Liver (tissue), 9 donors: Measurements from ENCODE around the gene GALNT14. TPM values are rescaled to one million over a fixed set of nuclear protein-coding genes. Genes with fewer than 3 reads are reported as not detected.

Experiments used
- DNase-seq: peaks from one replicate; pipeline ENCODE4 v3.0.0-alpha.2; 2017; ENCODE audit warnings: low spot score
- H3K27ac ChIP-seq, 2 donors: one replicate each; pipeline ENCODE4 v1.7.0; 2013; ENCODE audit warnings: inconsistent platforms in 2 of 2, low read length in 2 of 2, control low read depth in 1 of 2, low read depth in 1 of 2, mild to moderate bottlenecking in 1 of 2
- H3K27me3 ChIP-seq, 4 donors: one replicate each; pipeline versions ENCODE4 v1.6.1 to v1.7.0; 2013; ENCODE audit warnings: low read length in 3 of 4, inconsistent platforms in 1 of 4, mild to moderate bottlenecking in 1 of 4, moderate library complexity in 1 of 4; ENCODE audit not compliant: control insufficient read depth in 4 of 4, insufficient read depth in 4 of 4
- H3K36me3 ChIP-seq, 4 donors: one replicate each; pipeline versions ENCODE4 v1.6.1 to v1.7.0; 2013; ENCODE audit warnings: low read length in 3 of 4, mild to moderate bottlenecking in 3 of 4, low read depth in 1 of 4, moderate library complexity in 1 of 4; ENCODE audit not compliant: control insufficient read depth in 4 of 4, insufficient read depth in 3 of 4
- H3K4me1 ChIP-seq, 4 donors: one replicate each; pipeline versions ENCODE4 v1.6.1 to v1.7.0; 2013; ENCODE audit warnings: low read length in 3 of 4, mild to moderate bottlenecking in 3 of 4, moderate library complexity in 1 of 4; ENCODE audit not compliant: control insufficient read depth in 4 of 4, insufficient read depth in 4 of 4
- H3K4me3 ChIP-seq, 3 donors: one replicate each; pipeline versions ENCODE4 v1.6.1 to v1.7.0; 2013; ENCODE audit warnings: low read length in 3 of 3, control low read depth in 1 of 3, low read depth in 1 of 3, mild to moderate bottlenecking in 1 of 3
- H3K9ac ChIP-seq, 2 donors: one replicate each; pipeline ENCODE4 v1.7.0; 2013; ENCODE audit warnings: low read length in 2 of 2, mild to moderate bottlenecking in 2 of 2, moderate library complexity in 2 of 2, control low read depth in 1 of 2, low read depth in 1 of 2
- H3K9me3 ChIP-seq, 4 donors: one replicate each; pipeline versions ENCODE4 v1.6.1 to v1.7.0; 2013; ENCODE audit warnings: low read length in 3 of 4; ENCODE audit not compliant: control insufficient read depth in 4 of 4
- EGR1 ChIP-seq, 2 donors: IDR thresholded peaks; 2 replicates each; pipeline ENCODE4 v1.6.1; 2016 to 2018; ENCODE audit warnings: antibody characterized with exemption in 2 of 2, low read depth in 2 of 2
- FOXA1 ChIP-seq: IDR thresholded peaks from 2 replicates; pipeline ENCODE4 v1.6.1; 2016; ENCODE audit warnings: antibody characterized with exemption
- HNF4A ChIP-seq, 2 donors: conservative IDR thresholded peaks; 2 replicates each; pipeline ENCODE4 v1.6.1; 2016; ENCODE audit warnings: antibody characterized with exemption in 2 of 2, mild to moderate bottlenecking in 2 of 2
- JUND ChIP-seq, 2 donors: IDR thresholded peaks; 2 replicates each; pipeline ENCODE4 v1.6.1; 2016; ENCODE audit warnings: antibody characterized with exemption in 2 of 2
- RXRA ChIP-seq, 2 donors: IDR thresholded peaks; 2 replicates each; pipeline ENCODE4 v1.6.1; 2017 to 2018; ENCODE audit warnings: antibody characterized with exemption in 2 of 2, mild to moderate bottlenecking in 1 of 2
- WGBS: extraction: QIAGEN DNeasy Blood & Tissue Kit; methylation state at CpG from one replicate; pipeline ENCODE4 v1.1.7; 2013; 5-methylcytosine and 5-hydroxymethylcytosine counted together
- polyA plus RNA-seq, 2 donors: library from polyadenylated mRNA; stranded (reverse) in 1 of 2; unstranded in 1 of 2; fragments of 200-250 nt in 1 of 2; fragments of >200 nt in 1 of 2; fragmentation: Nextera tagmentation in 1 of 2; extraction: Ambion mirVana in 1 of 2; gene quantifications; one replicate each; pipeline versions ENCODE4 v1.2.1 to v1.2.3, GENCODE V29; 2013 to 2015
- total RNA-seq, 2 donors: library from RNA; depleted of rRNA; stranded (reverse); fragments of >200 nt; gene quantifications; one replicate each; pipeline ENCODE4 v1.2.3, GENCODE V29; 2014
- TF ChIP-seq, protein P1 (sequence below): IDR thresholded peaks from 2 replicates; pipeline ENCODE4 v1.6.1; 2016; ENCODE audit warnings: antibody characterized with exemption
- TF ChIP-seq, protein P2 (sequence below): fragments of 150-350 bp; IDR thresholded peaks from 2 replicates; pipeline ENCODE4 v1.5.1; 2017; ENCODE audit warnings: improper control_type of control experiment, low read depth, low read length; ENCODE audit not compliant: missing input control
- TF ChIP-seq, protein P3 (sequence below): IDR thresholded peaks from 2 replicates; pipeline ENCODE4 v1.6.1; 2016; ENCODE audit warnings: antibody characterized with exemption, mild to moderate bottlenecking
- donor health status: healthy.
- donor health status: healthy.
- donor health status: healthy.
- donor health status: healthy.
- donor health status: healthy.

GALNT14 gene
- total and polyA plus RNA-seq, 4 donors: 0.86 to 2.0 (median 1.5) TPM

- Histone ChIP-seq H3K9ac (no peak overlapping the region), H3K4me3 (no peak overlapping the region), H3K9me3 (peaks cover 0 to 4% (median 1%) of the 10 kb centered on the region in 4 donors), H3K27ac (no peak overlapping the region), H3K36me3 (no peaks in the 10 kb centered on the region), H3K27me3 (no peaks in the 10 kb centered on the region), H3K4me1 (no peaks in the 10 kb centered on the region)
- TF ChIP-seq, protein P1, sequence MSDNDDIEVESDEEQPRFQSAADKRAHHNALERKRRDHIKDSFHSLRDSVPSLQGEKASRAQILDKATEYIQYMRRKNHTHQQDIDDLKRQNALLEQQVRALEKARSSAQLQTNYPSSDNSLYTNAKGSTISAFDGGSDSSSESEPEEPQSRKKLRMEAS: no peak
- TF ChIP-seq RXRA (IDR thresholded peaks at IDR 0.05): no peak
- TF ChIP-seq, protein P2, sequence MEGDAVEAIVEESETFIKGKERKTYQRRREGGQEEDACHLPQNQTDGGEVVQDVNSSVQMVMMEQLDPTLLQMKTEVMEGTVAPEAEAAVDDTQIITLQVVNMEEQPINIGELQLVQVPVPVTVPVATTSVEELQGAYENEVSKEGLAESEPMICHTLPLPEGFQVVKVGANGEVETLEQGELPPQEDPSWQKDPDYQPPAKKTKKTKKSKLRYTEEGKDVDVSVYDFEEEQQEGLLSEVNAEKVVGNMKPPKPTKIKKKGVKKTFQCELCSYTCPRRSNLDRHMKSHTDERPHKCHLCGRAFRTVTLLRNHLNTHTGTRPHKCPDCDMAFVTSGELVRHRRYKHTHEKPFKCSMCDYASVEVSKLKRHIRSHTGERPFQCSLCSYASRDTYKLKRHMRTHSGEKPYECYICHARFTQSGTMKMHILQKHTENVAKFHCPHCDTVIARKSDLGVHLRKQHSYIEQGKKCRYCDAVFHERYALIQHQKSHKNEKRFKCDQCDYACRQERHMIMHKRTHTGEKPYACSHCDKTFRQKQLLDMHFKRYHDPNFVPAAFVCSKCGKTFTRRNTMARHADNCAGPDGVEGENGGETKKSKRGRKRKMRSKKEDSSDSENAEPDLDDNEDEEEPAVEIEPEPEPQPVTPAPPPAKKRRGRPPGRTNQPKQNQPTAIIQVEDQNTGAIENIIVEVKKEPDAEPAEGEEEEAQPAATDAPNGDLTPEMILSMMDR: no peak
- no peak for DNase-seq
- 82% methylated on average over 2 of the region's 2 CpGs for WGBS
Observed at GRCh38 chr2:31089645-31090044, 48.6 kb downstream of the GALNT14 start.

GRCh38 chr2:31088504-31089195 lies 49.6 kb downstream of the GALNT14 start:
- Histone ChIP-seq H3K27me3 (no peaks in the 10 kb centered on the region), H3K9me3 (peaks cover 0 to 4% (median 1%) of the 10 kb centered on the region in 4 donors), H3K4me3 (no peak overlapping the region), H3K36me3 (no peaks in the 10 kb centered on the region), H3K9ac (no peak overlapping the region), H3K27ac (no peak overlapping the region), H3K4me1 (no peaks in the 10 kb centered on the region)
- TF ChIP-seq, protein P2: no peak
- TF ChIP-seq HNF4A (conservative IDR thresholded peaks at IDR 0.05) (no peak), EGR1 (IDR thresholded peaks at IDR 0.05; ENCODE audit: low read depth in 2 of 2) (no peak), FOXA1 (no peak), JUND (IDR thresholded peaks at IDR 0.05) (no peak)
- TF ChIP-seq, protein P3, sequence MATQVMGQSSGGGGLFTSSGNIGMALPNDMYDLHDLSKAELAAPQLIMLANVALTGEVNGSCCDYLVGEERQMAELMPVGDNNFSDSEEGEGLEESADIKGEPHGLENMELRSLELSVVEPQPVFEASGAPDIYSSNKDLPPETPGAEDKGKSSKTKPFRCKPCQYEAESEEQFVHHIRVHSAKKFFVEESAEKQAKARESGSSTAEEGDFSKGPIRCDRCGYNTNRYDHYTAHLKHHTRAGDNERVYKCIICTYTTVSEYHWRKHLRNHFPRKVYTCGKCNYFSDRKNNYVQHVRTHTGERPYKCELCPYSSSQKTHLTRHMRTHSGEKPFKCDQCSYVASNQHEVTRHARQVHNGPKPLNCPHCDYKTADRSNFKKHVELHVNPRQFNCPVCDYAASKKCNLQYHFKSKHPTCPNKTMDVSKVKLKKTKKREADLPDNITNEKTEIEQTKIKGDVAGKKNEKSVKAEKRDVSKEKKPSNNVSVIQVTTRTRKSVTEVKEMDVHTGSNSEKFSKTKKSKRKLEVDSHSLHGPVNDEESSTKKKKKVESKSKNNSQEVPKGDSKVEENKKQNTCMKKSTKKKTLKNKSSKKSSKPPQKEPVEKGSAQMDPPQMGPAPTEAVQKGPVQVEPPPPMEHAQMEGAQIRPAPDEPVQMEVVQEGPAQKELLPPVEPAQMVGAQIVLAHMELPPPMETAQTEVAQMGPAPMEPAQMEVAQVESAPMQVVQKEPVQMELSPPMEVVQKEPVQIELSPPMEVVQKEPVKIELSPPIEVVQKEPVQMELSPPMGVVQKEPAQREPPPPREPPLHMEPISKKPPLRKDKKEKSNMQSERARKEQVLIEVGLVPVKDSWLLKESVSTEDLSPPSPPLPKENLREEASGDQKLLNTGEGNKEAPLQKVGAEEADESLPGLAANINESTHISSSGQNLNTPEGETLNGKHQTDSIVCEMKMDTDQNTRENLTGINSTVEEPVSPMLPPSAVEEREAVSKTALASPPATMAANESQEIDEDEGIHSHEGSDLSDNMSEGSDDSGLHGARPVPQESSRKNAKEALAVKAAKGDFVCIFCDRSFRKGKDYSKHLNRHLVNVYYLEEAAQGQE: no peak
- WGBS: 80% methylated on average over 6 of the region's 6 CpGs
- no peak for DNase-seq
